ENCODE measurements around the gene DCAF11.
"Not testable (repeated sequence)": the region's sequence is repeated elsewhere in the genome, so short reads cannot be mapped to it uniquely, and the experiment has no call there.

Gene DCAF11

DNA sequence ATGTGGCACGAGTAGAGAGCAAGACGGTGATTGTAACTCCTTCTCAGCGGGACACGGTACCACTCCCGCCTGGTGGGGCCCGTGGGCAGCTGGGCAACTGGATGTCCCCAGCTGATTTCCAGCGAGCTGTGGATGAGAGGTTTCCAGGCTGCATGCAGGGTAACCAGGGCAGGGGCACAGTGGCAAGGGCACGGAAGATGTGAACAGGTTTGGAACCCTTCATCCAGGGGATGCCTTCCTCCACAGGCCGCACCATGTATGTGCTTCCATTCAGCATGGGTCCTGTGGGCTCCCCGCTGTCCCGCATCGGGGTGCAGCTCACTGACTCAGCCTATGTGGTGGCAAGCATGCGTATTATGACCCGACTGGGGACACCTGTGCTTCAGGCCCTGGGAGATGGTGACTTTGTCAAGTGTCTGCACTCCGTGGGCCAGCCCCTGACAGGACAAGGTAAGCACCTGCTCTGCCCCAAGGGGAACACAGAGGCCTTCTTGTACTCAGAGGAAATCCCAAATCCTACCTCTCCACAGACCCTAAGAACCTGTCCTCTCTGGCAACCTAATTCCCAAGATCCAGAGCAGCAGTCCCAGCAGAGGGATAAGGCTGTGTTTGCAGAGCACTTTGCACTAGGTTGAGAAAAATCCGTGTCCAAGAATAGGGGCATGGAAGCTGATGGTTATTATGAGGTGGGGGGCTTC is 16.2 kb upstream of the DCAF11 start:
- DNase-seq, result no peak

DNA sequence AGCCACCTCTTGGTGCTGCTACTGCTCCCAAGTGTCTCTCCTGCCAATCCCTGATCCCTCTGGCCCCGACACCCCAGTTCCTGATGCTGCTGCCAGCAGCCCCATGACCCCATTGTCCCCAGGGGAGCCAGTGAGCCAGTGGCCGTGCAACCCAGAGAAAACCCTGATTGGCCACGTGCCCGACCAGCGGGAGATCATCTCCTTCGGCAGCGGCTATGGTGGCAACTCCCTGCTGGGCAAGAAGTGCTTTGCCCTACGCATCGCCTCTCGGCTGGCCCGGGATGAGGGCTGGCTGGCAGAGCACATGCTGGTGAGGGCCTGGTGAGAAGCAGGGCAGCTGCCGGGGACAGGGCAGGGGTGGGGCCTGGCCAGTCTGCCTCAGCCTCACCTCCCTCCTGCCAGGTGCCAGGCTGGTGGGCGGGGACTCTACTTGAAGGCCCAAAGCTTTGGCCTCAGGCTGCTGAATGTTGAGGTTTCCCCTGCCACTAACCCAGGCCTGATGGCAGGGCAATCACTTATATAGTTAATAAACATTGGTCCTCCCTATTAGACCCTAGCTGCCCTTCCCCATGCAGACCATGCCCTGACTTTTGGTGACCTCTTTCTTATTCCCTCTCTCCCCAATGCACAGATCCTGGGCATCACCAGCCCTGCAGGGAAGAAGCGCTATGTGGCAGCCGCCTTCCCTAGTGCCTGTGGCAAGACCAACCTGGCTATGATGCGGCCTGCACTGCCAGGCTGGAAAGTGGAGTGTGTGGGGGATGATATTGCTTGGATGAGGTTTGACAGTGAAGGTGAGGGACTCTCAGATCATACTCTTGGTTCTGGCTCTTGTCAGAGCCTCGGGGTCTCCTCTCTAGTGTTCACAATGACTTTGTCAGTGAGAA is 15.4 kb upstream of the DCAF11 start:
- DNase-seq, result no peak

DNA sequence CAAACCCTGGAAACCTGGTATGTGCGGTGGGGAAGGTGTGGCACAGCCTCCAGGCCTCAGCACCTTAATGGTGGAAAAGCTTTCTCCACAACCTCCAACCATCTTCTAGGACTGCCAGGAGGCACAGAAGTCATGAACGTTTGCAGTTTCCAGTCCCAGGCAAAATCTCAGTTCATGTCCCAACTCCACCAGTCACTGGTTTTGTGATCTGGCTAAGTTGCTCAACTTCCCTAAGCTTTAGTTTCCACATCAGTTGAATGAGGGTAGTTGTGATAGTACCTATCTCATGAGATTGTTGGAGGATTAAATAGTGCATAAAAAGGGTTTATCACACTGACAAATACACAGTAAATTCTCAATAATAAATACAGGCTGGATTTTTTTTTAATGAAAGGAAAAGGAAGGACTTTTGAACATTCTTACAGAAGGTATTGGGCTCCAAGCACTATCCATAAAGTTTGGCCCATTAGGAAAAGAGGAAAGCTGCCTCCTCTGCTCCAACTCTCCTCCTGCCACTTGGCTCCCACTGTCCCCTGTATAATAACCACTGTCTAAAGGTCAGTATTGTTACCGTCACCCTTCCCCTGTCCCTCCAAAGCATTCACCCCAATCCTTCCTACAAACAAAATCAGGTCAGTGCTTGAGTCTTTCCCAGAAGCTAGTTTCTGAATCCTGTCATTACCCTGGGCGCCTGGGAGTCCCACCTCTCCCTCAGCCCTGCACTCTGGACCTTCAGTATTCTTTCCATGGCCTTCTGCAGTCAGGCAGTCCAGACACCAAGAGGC is 14.2 kb upstream of the DCAF11 start:
- DNase-seq, result no peak

- DNase-seq, result no peak
These were observed 13.5 kb upstream of the DCAF11 start for GRCh38 chr14:24100982-24101494.

DNA sequence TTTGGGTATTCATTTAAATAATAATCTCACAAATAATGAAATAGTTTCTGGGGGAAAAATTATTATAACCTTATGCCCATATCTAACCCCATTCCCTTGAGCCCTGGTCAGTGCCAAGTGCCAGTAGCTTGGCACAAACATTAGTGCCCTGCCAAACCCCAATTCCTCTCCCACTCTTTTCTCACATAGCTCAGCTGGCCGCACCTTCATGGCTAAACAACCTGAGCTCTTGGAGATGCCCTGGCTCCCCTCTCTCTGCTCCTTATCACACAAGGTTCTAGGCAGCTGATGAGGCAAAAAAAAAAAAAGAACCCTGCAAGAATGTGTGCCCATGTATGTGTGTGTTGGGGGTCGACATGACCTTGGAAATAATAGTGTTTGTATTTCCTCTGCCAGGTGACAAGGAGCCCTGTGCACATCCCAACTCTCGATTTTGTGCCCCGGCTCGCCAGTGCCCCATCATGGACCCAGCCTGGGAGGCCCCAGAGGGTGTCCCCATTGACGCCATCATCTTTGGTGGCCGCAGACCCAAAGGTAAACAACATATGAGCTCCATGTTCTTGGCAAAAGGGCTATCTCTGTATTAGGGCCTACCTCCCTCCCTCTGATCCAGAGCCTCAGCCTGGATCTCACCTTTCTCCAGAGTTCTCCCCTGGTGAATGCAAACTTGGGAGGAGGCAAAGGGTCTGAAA is 12.1 kb upstream of the DCAF11 start:
- no peak for DNase-seq

DNA sequence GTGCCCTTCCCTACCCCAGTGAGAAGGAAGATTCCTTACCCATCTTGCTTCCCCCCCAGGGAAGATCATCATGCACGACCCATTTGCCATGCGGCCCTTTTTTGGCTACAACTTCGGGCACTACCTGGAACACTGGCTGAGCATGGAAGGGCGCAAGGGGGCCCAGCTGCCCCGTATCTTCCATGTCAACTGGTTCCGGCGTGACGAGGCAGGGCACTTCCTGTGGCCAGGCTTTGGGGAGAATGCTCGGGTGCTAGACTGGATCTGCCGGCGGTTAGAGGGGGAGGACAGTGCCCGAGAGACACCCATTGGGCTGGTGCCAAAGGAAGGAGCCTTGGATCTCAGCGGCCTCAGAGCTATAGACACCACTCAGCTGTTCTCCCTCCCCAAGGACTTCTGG is 11.1 kb upstream of the DCAF11 start:
- DNase-seq, result no peak

GRCh38 chr14:24105609-24106239 is 8.9 kb upstream of the DCAF11 start:
- DNase-seq, result not testable (repeated sequence)

- no peak for DNase-seq
These were observed 7.8 kb upstream of the DCAF11 start for GRCh38 chr14:24106672-24107271.

- no peak for DNase-seq
These were observed 6.2 kb upstream of the DCAF11 start for GRCh38 chr14:24108336-24108874.

DNA sequence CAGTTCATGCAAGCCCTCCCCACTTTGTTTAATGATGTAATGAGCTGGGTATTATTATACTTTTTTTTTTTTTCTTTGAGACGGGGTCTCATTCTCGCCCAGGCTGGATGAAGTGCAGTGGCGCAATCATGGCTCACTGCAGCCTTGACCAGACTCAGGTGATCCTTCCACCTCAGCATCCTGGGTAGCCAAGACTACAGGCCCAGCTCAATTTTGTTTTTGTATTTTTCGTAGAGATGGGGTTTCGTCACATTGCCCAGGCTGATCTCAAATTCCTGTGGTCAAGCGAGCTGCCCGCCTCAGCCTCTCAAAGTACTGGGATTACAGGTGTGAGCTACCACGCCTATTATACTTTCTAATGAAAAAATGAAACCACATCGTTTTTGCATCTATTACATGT is 4.5 kb upstream of the DCAF11 start:
- no peak for DNase-seq

DNA sequence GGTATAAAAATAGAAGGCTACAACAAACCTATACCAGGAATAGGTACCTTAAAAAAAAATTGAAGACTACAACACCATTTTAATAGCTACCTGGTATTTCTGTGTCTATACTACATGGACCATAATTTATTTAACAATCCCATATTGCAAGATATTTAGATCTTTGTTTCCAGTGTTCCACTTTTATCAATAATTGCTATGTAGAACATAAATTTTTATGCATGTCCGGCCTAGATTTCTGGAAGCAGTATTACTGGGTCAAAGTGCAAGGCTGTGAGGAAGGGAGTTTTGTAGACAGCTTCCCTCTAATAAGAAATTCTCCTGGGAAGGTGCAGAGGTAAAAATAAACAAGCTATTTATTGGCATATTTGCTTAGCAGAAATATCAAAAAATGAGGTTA is 4.1 kb upstream of the DCAF11 start:
- DNase-seq, result no peak

- no peak for DNase-seq
These were observed 1.2 kb upstream of the DCAF11 start for GRCh38 chr14:24113379-24113800.

DNA sequence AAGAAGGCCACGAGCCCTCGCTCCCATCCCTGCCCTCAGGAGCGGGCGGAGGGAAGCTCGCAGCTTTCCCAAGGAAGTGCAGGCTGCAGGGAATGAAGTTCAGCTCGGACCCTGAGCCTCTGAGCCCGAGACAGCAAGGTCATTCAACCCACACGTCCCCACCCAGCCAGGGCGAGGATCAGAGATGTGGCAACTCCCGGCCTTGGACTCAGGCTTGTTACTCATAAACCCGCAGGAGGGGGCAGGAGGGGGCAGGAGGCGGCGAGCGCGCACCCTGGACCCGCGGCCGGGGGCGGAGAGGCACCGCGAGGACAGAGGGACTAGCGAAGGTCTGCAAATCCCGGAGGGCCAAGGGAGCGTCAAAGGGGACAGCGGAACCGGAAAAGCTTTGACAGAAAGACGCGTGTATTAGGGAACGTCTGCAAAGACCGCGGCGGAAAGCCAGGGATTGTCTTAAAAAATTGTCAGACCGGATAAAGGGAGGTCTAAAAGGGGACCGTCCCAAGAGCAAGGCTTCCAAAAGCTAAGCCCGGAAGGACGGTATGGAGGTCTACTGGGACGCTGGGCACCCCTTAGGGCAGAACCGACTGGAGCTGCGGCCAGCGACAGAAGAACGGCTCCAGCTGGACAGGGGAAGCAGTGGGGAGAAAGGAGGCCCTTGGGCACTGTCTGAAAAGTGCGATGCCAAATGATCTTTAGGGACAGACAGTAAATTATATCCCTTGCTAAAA is 611 bp upstream of the DCAF11 start:
- DNase-seq, result peak; percentile 67 to 68

DNA sequence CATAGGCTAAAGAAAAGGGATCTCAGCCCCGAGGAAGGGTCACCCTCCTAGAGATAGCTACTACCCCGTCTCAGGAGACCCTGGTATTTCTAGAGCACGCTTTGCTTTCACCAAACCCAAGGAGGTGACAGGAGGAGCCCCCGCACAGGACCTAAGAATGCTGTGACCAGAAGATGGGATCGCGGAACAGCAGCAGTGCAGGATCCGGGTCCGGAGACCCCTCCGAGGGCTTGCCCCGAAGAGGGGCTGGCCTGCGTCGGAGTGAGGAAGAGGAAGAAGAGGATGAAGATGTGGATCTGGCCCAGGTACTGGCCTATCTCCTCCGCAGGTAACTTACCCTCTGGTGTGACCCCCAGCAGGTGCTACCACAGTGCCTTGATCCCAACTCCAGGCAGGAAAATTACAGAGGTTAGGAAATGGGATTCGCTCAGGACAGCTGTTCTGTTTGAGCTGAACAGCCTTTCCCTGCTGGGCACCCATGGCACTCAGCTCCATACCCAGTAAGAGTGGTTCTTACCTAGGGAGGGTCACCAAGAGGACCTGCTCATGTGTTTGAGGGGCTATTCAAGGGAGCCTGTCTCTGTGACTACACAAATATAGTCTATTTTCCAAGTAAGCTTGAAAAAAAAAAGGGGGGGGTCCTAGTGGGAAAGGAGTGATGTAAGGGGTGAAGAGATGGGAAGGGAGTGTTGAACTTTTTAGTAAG is 998 bp downstream of the DCAF11 start:
- DNase-seq, result no peak

- no peak for DNase-seq
These were observed 1.7 kb downstream of the DCAF11 start for GRCh38 chr14:24116128-24116814.

GRCh38 chr14:24117179-24117578 is 2.6 kb downstream of the DCAF11 start:
- no peak for DNase-seq

GRCh38 chr14:24119691-24120090 is 5.1 kb downstream of the DCAF11 start:
- DNase-seq, result no peak

DNA sequence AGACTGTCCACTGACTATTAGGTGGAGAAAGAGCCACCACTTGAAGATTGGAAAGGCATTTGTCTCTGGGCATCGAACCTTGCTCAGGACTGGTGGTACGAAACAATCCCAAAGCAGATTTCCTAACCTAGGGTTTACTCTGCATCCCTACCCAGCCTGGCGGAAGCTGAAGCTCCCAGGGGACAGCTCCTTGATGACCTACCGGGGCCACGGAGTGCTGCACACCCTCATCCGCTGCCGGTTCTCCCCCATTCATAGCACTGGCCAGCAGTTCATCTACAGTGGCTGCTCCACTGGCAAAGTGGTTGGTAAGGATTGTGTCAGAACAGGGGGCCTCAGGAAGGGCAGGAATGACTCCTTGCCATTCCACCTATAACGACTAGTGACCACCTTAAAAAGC is 6.6 kb downstream of the DCAF11 start:
- no peak for DNase-seq

- DNase-seq, result no peak
These were observed 7.8 kb downstream of the DCAF11 start for GRCh38 chr14:24122416-24122815.

All from NCI-H1930 (cell line).